Esophagus mucosa (tissue), 1 donor: ENCODE measurements around the gene CD81. TPM values are rescaled to one million over a fixed set of nuclear protein-coding genes. Genes with fewer than 3 reads are reported as not detected.
"Not testable (repeated sequence)": the region's sequence is repeated elsewhere in the genome, so short reads cannot be mapped to it uniquely, and the experiment has no call there.

Experiments
- ATAC-seq: fragments of 200-7000 bp; cut with Tn5 transposase; one replicate; pipeline ENCODE4 v1.9.1; 2020
- total RNA-seq: library from RNA; stranded (reverse); gene quantifications from one replicate; pipeline ENCODE4 v1.2.4, GENCODE V29; 2023
- donor health status: DM: yes; HTN: yes; CAD: no.

Gene CD81
- total RNA-seq, 1 donor from 2014 or later = 150 TPM

DNA sequence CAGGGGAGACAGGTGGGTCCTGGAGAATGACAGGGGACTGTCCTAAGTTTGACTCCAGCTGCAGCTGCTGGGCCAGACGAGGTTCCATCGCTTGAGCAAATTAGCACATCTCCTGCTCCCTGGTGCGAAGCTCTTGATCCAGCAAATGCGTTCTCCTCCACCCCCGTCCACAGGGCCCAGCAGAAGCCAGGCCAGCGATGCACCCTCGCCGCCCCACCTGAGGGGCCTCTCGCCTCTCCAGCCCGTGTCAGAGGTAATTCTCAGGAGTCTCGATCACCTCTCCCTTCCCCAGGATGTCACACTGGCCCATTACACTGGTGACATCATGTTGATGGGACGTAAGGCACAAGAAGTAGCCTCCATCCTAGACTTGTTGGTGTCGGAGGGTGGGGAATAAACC, 19.5 kb upstream of the CD81 start:
- ATAC-seq = not testable (repeated sequence)

DNA sequence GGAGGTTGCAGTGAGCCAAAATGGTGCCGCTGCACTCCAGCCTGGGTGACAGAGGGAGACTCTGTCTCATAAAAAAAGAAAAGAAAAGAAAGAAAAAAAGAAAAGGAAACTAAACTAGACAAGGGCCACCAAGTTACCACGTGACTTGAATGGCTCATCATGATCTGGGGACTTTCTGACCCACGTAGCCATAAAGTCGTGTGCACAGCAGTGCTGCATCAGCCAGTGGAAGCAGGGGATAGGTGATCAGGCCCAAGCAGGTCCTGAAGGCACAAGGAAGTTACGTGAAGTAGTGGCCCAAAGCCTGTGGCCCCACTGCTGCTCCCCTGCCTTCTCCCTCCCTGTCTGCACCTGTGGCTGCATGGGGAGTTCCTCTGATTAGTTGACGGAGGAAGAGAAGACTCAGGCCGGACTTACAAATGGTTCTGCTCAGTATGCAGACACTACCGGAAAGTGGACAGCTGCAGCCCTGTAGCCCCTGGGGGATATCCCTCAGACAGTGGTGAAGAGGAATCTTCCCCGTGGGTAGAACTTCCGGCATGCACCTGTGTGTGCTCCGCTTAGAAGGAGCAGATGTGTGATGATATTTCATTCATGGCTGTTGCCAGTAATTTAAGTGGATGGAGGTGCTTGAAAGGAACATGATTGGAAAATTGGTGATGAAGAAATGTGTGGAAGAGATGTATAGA, 18.2 kb upstream of the CD81 start:
- ATAC-seq = no peak

DNA sequence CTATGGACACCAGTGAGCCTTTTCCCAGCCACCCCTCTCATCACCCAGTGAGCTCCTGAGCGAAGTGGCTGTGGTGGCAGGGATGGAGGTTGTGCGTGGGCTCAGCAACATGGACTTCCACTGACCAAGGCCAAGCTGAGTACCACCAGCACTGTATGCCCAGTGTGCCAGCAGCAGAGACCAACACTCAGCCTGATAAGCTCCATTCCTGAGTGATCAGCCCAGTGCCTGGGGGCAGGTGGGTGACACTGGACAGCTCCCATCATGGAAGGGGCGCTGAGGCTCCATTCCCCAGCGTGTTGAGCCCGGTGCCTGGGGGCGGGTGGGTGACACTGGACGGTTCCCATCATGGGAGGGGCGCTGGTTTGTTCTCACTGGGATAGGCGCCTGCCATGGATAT, 17.6 kb upstream of the CD81 start:
- ATAC-seq = no peak

DNA sequence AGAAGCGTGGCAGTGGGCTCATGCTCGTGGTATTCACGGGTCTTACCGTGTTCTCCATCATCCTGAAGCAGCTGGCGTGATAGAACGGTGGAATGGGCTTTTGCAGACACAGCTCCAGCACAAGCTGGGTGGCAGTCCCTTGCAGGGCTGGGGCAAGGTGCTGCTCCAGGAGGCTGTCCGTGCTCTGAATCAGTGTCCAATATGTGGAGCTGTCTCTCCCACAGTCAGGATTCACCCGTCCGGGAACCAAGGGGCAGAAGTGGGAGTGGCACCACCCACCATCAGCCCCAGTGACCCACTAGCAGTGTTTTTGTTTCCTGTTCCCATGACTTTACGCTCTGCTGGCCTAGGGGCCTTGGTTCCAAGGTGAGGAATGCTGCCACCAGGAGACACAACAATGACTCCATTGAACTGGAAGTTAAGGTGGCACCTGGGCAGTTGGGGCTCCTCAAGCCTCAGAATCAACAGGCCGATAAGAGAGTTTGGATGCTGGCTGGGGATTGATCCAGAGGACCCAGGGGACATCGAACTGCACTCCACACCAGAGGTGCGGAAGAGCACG, 16.9 kb upstream of the CD81 start:
- ATAC-seq = no peak

DNA sequence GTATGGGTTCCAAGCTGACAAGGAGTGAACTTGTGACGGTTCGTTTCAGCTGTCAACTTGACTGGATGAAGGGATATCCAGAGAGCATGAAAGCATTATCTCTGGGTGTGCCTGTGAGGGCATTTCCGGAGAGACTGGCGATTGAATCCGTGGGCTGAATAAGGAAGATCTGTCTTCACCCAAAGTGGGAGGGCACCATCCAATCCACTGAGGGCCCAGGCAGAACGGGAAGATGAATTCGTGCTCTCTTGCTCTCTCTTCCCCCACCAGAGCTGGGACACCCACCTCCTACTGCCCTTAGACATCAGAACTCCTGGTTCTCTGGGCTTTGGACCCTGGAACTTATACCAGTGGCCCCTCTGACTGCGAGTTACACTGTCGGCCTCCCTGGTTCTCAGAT, 15.5 kb upstream of the CD81 start:
- no peak for ATAC-seq

DNA sequence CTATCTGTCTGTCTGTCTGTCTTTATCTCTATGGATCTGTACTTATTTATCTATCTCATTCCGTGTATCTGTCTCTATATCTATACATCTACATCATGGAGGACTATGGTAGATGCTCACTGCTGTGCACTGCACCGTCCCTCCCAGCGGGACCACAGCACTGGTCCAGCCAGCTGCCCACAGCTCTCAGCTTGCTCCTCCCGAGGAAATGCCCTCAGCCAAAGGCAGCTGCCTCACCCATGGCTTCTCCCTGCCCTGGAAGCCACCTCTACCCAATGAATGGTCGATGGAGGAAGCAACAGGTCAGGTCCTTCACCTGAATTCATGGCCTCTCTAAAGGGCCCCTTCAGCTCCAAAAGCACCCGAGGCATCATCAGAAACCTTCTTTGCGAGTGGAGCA, 14.7 kb upstream of the CD81 start:
- ATAC-seq = no peak

DNA sequence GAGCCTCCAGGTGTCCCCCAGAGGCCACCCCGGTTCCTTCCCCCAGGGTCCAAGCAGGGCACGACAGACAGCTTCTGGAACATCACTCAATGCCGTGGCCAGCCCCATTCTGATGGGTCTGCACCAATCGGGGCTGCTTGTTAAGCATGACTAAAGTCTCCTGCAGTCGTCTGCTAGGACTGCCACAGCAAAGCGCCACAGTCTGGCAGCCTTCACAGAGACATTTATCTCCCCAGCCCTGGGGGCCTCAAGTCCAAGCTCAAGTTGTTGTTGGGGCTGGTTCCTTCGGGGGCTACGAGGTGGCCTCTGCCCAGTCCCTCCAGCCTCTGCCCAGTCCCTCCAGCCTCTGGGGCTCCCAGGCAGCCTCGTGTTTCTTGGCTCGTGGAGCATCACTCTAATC, 14.0 kb upstream of the CD81 start:
- ATAC-seq = no peak

DNA sequence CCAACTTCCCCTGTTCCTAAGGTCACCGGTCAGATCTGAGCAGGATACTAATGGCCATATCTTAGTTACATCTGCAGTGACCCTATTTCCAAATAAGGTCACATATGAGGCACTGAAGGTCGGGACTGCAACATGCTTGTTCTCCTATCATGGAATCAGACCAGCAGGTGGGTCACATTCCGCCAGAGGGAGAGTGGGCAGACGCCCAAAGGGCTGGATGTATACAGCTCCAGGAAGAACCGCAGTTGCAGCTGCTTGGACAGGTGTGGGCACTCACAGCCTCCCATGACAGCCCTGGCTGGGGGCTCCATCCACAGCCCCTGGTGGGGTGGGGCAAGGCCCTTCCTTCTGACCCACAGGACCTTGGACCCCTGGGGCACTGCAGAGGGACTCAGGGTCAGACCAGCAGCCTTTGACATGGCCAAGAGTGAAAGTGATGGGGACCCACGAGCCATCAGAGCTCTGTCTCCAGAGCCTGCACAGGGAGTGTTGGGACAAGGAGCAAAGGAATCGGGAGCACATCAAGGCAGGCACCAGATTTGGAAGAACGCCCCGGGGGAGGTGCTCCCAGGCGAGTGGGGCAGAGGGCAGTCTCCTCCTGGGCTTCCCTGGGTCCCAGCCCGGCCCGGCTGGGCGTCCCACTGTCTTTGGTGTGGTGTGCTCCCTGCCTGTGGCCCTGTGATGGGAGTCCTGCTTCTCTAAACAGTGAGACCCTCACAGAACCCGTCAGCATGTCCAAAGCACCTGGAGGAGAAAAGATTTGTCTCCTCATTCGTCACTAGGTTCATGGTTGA, 13.3 kb upstream of the CD81 start:
- ATAC-seq = no peak

DNA sequence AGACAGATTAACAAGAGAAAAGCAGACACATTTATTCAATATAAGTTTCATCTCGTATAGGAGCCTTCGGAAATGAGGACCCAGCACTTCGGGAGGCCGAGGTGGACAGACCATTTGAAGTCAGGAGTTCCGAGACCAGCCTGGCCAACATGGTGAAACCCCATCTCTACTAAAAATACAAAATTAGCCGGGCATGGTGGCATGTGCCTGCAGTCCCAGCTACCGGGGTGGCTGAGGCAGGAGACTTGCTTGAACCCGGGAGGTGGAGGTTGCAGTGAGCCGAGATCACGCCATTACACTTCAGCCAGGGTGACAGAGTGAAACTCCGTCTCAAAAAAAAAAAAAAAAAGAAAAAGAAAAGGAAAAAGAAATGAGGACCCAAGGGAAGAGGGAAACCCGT, 12.7 kb upstream of the CD81 start:
- not testable (repeated sequence) for ATAC-seq

DNA sequence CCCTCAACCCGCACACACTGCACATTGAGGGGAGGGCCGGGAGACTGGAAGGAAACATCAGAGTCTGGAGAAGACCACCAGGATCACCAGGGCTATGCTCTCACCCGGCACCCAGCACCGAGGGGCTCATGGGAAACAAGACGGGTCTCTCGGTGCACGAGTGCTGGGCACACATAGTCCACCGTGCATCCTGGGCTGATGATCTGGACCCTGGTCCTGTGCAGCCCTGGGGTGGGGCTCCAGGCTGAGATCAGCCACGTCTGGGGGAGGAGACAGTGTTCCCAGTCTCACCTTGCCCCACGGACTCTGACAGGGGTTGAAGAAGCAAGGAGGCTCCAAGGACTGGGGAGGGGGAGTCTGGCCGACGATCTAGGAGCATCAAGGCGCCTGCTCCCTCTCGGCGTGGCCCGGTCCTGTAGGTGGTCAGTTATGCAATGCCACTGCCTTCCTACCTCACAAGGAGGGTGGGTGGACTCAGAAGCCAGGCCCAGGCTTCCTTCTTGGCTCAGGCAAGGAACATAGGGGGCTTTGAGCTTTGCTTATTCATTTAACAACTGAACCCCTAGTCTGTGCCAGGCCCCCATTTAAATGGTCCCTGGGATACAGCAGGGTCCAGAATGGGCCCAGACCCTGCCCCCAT, 11.4 kb upstream of the CD81 start:
- ATAC-seq = no peak

DNA sequence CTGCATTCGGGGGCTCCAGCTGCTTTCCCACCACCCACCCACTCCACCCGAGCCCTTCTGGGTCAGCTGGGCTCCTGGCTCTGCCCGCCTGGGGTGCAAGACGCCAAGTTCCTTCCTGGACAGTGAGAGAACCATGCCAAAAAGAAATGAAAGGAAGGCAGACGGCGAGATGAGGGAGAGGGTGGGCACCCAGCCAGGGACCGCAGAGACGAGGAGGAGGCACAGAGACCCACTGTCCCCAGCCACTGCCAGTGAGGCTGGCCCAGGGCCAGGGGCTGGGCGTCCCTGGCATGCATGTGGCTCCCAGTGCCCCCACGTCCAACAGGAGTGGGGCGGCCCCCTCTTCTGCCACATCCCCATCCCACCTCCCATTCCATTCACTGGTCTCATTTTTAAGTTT, 10.8 kb upstream of the CD81 start:
- ATAC-seq = no peak

DNA sequence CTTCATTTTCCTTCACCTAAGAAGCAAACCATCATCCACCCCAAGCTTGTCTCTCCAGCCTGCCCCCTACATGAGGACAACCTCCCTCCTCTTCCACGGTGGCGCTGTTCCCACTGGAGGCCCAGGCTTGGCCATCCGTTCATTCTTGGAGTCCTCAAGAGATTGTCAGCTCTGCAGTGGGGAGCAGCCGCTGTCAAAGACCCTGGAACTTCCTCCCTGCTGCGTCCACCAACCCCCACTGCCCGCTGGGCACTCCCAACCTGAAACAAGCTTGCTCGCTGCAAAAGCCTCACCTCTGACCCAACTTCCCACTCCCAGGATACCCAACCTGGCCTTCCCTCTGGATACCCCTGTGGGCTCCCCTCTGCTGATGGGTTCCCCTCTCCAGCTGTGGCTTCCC, 10.4 kb upstream of the CD81 start:
- ATAC-seq = no peak

DNA sequence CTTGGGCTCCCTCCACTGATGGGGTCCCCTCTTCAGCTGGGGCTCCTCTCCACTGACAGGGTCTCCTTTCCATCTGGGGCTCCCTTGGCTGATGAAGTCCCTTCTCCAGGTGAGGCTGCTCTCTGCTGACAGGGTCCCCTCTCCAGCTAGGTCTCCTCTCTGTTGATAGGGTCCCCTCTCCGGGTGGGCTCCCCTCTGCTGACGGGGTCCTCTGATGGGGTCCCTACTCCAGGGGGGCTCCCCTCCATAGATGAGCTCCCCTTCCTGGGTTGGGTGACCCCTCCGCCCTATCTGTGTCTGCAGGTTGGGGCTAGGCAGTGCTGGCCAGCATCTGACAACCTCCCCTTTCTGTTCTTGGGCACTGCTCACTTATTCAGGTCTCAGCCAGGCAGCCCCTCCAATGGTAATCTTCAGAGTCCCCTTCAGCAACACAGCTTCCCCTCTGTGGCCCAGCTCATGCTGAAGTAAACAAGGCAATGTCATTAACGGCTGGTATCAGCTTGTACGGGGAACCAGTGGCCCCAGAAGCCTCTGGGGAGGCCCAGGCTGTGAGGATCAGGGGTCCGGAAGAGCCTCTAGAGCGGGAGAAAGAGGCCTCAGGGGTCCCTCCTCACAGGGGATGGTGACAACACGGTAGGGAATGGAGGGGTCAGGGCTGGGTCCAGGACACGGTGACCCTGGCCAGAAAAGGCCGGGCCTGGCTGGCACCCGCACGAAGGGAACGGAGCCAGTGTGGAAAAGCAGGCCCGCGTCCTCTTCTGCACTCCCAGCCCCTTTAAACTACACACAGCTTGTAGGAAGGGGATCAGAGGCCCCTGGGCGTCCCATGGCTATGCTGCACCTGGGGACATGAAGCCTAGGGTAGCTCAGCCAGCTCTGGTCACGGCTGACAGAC, 9.6 kb upstream of the CD81 start:
- peak; percentile 44 for ATAC-seq

DNA sequence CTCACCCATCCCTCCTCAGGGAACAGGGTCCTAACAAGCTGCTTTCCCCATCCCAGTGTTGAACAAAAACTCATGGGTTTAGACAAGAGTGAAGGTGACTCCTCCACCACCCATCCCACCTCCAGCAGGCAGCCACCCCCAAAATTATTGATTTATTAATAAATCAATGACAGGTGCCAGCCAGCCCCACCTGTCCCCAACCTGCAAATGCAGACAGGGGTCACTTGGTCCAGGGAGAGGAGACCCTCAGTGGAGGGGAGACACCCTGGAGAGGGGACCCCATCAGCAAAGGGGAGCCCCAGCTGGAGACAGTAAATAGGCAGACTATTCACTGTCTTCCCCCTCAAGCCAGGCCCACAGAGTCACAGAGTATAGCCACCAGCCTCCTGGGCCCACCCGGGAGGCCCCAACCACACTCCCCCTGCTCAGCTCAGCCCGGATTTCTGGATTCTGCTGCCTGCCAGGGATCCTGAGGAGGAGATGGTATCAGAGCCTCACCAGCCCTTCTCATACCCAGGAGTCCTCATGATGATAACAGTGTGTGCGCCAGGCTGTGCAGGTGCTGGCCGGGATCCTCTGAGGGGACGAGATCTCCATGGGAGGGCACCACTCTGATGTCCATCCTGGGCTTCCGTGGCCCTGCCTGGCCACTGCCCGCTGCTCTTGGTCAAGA, 8.8 kb upstream of the CD81 start:
- ATAC-seq = peak; percentile 13

DNA sequence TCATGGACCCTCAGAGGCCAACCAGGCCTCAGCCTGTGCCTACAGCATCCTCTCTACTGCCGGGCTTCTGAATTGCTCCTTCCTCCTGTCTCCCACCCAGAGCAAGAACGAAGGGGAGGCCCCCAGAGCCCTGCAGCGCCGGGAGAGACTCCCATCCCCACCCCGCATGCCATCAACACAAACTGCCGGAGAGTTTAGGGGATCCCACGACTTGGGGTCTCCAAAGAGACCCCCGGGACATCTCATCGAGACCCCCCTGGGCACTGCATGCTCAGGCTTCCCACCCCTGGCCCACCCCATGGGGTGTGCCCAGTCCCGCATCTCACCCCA, 8.3 kb upstream of the CD81 start:
- no peak for ATAC-seq

DNA sequence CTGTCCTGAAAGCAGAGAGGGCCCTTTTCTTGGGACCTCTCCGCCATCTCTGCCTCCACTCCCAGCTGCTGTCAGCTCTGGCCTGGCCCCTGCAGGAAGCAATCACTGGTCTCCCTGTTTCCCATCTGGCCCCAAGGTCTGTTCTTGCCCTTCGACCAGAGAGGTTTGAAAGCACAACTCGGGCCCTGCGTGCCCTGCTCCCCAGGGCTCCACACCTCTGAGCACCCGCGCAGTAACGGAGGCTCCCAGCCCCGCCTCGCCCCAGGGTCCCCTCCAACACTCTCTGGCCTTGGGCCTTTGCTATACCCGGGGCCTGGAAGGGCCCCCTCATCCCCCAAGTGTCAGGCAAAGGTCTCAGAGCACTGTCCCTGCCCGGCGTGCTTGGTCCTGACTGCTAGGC, 7.8 kb upstream of the CD81 start:
- no peak for ATAC-seq

DNA sequence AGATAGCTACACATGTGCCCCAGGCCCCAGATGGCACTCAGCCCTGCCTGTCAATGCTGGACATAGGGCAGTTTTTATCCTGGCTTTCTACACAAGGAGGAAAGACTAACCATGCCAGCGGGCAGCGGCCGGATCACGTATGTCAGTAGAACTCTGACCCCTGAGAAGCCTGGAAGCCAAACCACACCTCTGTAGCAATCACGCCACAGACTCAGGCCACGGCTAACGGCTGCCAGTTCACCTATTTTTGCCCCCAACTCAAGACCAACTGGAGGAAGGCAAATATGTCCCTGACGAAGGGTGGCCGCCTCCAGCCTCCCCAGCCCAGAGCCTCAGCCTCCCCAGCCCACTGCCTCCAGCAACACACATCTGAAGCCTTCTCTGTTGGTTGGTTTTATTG, 7.2 kb upstream of the CD81 start:
- ATAC-seq = no peak

DNA sequence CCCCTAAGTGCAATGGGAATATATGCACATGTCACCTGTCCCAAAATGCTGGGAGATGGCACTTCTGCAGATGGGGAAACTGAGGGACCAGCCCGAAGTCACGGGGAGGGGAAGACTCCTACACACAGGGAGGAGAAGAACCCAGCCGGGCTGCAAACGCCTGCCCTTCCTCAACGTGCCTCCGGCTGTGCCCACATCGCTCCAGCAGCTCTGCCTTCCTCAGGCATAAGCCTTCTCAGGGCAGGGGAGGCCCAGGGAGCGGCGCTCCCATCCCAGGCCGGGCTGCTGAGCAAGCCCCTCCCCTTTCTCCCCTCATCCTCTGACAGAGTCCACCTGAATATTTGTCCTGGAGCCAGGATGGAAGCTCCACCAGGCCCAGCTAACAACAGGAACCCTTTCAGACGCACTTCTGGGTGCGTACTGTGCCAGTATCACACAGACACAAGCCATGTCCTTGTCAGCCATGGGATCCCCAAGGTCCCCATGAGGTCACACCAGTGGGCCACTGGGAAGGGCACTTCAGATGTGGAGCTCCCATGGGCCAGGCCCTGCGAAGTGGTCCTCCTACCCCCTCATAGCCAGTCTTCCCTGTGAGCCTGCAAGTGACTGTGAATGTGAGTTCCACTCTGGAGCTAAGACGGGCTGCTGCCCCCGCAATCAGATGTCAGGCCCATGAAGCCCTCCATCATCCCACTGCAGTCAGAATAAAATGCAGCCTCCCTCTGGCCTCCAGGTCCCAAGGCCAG, 2.5 kb upstream of the CD81 start:
- no peak for ATAC-seq

DNA sequence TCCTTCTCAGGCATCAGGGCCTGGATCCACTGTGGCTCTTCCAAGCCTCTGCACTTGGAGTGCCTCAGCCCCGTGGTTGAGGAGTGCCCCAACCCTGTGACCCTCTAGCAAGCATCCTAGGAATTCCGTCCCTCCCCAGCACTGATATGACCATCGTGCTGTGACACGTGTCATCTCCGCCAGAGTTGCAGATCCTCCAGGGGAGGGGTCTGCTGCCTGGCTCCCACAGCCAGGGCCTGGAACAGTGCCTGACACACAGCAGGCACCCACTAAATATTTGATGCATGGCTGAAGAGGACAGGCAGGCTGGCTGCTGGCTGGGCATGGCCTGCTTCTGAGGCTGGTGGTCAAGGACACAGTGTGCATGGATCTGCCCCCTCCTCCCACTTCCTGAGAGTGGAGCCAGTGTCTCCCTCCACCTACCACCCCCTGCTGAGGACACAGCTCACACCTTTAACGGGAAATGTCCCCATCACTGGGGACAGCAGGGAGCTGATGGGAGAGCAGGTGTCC, 1.7 kb upstream of the CD81 start:
- ATAC-seq = no peak

DNA sequence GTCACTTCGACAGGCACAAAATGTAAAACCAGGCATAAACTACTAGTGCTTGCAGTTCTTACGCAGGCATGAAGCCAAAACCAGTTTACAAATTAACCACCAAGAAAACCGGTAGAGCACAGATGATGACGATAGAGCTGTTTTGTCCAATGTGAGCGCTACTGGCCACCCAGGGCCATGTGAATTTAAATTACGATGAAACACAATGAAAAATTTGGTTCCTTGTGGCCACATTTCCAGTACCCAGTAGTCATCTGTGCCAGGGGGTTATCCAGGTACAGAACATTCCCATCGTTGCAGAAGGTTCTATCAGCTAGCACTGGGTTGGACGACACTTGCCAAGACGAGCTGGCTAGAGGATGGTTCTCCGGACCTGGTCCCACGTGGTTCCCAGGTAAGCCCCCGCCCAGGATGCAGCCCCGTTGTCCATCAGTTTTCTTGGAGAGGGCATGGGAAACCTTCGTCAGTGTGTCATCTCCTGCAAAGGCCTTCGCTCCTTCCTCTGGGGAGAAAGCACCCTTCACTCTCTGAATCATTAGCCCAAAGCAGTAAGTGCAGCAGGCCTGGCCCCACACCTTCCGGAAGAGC, 1.1 kb upstream of the CD81 start:
- ATAC-seq = no peak
